NCI-H2171 treated with DMSO at 0.1 percent for 48 hours (cell line): ENCODE data around the gene DIAPH2.
A peak's percentile ranks its signal among the peaks of the same experiment; 100 is the strongest.

Experiments used
- DNase-seq: peaks from one replicate; lab custom pipeline; 2025; lab: John Stamatoyannopoulos, UW

DIAPH2 gene

DNA sequence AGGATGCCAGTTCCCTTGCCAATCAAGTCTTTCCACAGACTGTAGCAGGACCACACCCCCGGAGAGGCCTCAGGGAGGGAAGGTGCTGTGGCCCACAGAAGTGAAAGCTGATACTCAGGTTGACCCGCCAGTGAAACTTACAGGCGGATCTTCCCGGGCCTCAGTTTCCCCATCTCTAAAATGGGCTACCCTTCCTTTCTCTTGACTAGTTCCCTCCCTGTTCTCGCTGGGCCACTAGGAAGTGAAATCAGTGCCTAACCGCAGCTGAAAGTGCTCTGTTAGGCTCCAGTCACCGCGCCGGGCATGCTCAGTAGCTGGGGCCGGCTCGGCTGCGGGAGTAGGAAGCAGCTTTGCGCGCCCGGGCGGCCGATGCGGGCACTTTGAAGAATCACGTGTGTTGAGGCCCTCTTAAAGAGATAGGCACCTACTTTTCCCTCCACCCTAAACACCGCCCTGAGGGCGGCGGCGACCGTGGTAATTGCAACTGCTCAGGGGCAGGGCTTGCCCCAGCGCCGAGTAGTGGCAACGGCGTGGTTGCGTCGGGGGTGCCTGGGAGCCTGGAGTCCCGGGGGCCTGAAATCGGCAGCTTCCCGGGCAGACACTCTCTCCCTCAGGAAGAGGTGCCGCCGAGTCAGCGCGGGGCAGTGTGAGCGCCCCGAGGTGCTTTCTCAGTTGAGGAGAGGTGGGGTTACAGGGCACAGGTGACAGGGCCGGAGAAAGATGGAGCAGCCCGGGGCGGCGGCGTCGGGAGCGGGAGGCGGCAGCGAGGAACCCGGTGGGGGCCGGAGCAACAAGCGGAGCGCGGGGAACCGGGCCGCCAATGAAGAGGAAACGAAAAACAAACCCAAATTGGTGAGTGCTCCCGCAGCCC lies at the start of gene DIAPH2:
TSS of gene DIAPH2 (plus strand) at position 504 of the 871 bp plus-strand sequence.
- peak; percentile 82 for DNase-seq

DNA sequence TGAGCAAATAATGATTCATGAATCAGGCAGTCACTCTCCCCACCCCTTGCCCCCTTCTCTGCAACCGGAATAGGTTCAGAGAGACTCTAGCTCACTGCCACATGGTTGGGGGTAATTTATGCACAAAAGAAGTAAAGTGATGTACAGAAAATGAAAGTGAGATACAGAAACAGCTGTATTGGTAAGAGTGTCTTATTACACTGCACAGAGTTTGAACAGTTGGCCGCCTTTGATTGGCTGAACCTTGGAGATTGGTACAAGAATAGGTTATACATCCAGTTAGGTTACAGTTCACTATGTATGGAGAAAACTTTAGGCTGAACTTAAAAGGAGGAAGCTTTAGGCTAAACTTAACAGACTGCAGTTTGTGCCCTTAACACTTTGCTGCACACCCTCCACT lies 34.6 kb upstream of the DIAPH2 start:
- DNase-seq, result peak; percentile 0

- DNase-seq, result no peak
Measured at GRCh38 chrX:96655947-96656623, 28.6 kb upstream of the DIAPH2 start.

- no peak for DNase-seq
Measured at GRCh38 chrX:96682516-96682915, 2.1 kb upstream of the DIAPH2 start.

DNA sequence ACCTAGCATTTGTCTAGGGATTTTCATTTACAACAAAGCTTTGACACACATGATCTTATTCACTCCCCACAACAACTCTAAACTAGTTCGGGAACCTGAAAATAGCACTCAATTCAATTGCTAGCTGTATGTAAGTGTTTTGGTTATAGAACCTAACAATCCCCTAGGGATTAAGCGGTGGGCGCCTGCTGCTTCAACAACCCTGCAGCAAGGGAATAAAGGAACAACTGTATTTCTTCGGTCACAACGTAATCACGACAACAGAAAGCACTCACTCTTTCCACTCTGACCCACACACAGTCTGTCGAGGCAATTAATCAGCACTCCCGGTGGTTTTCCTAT lies 674 bp upstream of the DIAPH2 start:
- peak; percentile 46 for DNase-seq

DNA sequence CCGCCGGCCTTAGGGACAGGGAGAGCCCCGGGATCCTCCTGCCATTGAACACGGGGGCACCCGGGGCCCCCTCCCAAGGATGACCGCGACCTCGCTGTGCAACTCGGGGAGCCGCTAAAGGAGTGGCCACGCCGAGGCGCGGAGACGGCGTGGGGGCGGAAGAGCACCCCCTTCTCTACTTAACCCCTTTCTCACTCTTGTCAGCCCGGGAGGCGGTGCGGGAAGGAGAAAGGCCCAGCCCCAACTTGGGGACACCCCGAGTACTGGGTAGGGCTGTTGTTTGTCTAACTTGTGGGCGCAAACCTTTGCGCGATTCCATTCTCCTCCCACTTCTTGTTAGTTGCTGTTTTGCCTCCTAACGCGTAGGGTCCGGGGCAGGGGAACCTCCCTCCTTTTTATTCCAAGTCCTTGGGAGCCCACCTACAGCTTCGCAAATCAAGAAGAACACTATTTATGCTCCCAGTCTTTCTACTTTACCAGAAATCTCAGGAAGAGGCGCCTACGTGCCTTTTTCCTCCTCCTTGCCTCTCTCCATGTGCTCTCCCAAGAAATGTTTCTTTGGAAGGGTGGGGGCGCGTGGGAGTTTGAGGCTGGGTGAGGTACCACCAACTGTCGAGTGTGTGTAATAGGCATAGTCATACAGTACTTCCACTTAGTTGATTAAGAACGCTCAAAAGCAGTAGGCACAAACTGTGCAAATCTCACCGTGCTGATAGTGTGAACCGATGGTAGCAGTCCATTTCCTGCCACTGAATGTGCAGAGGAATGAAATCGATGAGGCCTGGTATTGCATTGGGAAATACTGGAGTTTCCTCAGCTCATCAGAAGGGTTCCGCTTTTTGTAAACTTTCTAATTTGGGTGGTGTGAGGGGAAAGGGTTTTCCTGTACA lies 813 bp downstream of the DIAPH2 start:
- DNase-seq, result peak; percentile 29

- no peak for DNase-seq
Measured at GRCh38 chrX:96687776-96688175, 3.1 kb downstream of the DIAPH2 start.

GRCh38 chrX:96688789-96689188 lies 4.1 kb downstream of the DIAPH2 start:
- DNase-seq, result no peak

DNA sequence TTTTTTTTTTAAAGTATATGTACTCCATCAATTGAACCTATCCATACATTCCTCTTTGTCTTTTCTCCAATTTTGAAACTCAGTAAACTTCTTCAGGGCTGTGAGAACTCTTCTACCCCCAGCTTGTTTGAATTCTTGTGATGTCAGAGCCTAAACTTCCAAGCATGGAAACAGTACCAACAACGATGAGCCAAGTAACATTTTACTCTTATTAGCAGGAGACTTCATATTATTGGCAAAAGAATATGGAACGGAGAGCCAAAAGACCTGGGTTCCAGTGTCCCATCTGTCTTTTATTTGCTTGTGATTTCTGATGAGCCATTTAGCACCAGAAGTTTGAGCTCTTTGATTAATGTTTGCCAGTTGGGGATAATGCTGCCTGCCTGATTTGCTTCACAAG lies 5.3 kb downstream of the DIAPH2 start:
- DNase-seq, result no peak

- DNase-seq, result no peak
Measured at GRCh38 chrX:96692454-96692853, 7.8 kb downstream of the DIAPH2 start.

DNA sequence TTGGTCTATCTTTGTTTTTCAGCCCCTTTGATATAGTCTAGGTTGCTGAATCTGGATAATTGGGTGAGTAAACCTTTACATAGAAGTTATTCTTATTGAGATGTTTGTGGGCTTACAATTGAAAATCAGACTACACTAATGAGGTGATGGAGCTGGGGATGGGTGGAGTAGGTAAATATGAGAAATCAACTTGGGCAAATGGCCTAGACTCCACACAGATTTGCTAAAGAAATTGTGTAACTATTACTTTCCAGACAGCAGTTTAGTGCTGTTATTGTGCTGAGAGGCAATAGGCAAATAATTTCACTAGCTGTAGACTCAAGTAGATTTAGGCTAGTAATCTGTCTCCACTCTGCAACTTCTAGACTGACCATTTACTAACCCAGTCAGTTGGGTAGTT lies 8.2 kb downstream of the DIAPH2 start:
- no peak for DNase-seq

DNA sequence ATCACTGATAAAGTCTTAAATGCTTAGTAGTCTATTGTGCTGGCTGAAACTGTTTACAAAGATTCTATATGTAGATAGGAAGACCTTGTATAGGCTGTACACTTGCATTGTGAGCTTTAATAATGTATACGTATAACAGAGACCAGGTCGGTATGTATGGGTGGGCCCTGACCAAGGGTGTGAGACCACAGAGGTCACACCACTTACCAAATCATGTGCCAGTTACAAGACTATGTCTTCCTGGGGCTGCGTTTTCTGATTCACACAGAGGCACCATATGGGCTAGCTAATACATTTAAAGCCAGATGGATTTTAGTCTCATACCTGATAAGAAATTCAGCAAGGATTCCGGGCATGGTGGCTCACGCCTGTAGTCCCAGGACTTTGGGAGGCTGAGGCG lies 8.8 kb downstream of the DIAPH2 start:
- no peak for DNase-seq

DNA sequence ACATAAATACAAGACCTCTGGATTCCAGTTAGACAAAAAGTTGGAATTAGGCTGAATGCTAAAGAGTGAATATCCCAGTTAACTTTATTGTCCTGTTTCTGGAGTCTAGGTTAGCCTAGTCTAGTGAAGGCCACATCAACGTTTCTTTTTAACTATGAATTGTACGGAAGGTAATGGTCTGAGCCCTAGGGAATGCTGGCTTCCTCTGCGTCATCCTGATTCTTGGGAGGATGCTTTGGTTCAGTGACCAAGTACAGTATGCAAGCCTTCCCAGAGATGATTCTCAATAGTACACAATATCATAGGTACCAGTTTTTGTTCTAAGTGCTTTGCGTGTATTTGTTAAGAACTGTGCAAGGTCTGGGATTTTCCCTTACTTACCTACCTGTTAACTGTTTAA lies 11.8 kb downstream of the DIAPH2 start:
- DNase-seq, result no peak

DNA sequence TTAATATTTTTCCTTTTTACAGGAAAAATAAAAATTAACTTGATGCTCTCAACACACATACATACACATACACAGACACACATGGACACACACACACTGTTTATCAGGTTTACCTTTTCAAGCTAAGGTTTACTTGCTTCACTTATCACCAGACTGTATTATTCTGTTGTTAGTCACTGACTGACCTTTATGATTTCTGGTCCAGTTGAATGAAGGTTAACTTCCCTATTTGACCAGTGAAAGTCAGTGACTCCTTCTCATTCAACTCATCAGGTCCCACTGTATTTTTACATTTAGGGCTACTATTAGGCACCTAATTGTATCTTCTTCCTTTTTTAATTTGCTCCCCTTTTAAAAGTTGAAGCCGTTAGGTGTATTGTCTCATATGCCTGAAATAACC lies 16.0 kb downstream of the DIAPH2 start:
- DNase-seq, result no peak

DNA sequence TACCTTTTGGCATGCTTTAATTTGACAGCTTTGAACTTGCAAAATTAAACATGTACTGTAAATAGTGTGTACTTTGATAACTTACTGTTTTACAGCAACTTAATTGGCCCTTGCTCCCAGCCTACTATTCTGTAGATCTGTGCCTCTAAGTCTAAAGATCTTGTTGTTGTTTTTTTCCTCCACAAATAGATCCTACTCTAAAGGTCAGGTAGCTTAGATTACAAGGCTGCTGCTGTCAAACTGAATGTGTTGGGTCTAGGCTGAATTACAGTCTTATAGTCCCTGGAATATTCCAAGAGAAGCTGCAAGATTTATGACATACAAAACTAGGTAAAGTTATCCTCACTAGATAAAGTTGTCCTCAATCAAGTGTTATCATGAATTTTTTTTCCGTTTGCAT lies 18.7 kb downstream of the DIAPH2 start:
- DNase-seq, result no peak

- DNase-seq, result no peak
Measured at GRCh38 chrX:96703816-96704215, 19.2 kb downstream of the DIAPH2 start.

DNA sequence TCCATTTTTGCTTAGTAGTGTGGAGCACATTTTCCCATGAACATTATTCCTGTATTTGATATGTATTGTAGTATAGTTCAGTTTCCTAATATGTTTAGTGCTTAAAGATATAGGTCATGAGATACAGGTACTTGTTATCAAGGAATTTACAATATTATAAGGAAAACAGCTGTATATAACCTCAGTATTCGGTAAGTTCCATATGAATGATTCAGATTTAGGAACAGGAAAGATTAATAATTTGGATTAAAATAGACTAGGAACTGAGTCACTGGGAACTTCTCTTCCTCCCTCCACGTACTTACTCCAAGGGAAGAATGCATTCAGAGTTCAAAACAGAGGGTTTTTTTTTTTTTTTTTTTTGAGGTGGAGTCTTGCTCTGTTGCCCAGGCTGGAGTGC lies 20.0 kb downstream of the DIAPH2 start:
- DNase-seq, result no peak

GRCh38 chrX:96705905-96706304 lies 21.3 kb downstream of the DIAPH2 start:
- no peak for DNase-seq

DNA sequence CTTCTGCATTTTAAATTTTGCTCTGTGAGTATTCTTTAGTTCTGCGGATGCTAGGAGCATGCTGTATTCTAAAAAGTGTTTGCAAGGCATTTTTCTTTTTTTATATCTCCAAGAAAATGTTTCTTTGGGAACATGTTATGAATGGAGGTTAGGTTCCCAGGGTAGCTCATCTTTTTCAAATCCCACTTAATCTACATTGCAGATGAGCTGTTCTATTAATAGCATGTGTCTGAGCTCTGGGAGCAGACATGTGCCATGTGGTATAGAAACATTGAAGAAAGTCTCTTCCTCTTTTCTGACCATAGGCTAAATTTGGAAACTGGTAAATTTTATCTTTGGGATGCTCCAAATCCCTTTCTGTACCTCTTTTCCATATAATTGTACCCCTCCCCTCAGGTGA lies 23.2 kb downstream of the DIAPH2 start:
- no peak for DNase-seq

DNA sequence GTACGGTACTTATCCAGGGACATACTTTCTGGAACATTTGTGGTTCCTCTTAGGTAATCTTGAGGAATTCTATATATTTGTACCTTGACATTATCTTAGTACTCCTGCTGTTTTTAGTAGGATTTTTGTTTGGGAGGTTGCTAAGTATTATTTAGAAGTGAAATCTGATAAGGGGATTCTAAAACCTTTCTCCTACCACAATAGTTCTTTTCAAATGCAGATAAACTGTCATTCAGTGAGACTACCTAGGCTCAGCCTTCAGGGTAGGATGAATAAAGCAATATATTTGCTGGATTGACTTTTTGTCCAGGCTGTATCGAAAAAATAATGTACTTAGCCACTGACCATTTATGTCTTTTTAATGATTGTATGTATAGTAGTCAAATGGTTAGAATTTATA lies 25.4 kb downstream of the DIAPH2 start:
- DNase-seq, result no peak

DNA sequence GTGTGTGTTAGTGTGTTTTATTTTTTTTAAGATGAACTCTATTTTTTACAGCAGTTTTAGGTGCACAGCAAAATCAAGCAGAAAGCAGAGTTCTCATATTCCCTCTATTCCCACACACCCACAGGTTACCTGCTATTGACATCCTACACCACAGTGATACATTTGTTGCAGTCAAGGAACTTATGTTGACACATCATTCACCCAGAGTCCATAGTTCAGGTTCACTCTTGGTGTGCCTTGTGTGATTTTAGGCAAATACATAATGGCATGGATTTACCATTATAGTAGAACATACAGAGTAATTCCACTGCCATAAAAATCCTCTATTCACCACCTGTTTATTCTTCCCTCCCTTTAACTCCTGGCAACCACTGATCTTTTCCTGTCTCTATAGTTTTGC lies 28.7 kb downstream of the DIAPH2 start:
- DNase-seq, result no peak

- peak; percentile 2 for DNase-seq
Measured at GRCh38 chrX:96714393-96714792, 29.8 kb downstream of the DIAPH2 start.

DNA sequence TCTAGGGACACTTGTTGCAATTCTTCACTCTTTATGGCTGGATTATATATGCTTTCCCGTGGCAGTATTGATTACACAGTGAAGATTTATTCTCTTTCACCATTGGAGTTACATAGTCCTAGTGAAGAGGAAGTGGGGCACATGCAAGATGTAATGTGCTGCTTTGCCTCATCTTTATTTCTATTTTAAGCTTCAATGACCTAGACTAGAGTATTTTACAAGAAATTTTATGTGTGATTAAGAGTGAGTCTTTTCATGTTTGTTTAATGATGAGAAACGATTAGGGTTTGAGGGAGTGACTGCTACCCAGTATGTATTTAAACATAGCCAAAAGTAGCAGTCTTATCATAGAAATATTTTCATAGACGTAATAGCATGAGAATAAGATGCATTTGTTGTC lies 30.8 kb downstream of the DIAPH2 start:
- DNase-seq, result no peak
